ENCODE results near the gene SGPP2.

The SGPP2 gene

DNA sequence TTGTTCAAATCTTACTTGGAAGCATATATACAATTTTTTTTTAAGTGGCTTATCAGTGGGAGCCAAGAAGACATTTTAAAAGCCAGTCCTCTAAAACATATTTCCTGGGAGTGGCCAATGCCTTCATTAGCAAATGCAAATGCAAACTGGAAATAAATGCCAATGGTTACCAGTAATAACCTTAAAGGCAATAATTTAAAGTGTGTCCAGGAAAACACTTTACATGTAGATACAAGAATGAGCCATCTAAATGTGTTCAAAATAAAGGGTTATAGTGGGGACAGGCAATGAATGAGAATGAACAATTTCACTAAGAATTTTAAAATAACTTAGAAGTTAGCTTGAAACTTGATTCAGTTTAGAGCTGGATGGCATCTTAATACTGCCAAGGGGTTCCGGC, 167.3 kb downstream of the SGPP2 start:
- no peak for DNase-seq

DNA sequence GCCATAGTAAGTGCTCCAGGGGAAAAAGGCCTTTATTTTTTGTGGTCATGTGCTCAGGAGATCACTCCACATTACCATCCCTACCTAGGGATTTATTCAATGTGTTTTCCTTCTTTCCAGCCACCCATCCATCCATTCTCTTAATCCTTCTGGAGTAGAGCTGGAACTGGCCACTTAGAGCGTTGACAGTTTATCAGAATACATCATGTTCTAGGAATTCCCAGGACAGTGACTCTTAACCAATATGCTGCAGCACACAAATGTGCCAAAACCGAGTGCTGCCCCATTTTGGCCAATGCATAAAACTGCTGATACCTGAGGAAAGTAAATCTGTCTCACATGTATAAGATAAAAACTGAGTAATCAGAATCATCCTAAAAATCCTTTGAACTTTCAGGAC, 167.8 kb downstream of the SGPP2 start:
- no peak for DNase-seq

GRCh38 chr2:222594679-222595078, 170.3 kb downstream of the SGPP2 start:
- DNase-seq, result no peak

- no peak for DNase-seq
These were observed 171.2 kb downstream of the SGPP2 start for GRCh38 chr2:222595581-222595980.

GRCh38 chr2:222598611-222599010, 174.3 kb downstream of the SGPP2 start:
- no peak for DNase-seq

DNA sequence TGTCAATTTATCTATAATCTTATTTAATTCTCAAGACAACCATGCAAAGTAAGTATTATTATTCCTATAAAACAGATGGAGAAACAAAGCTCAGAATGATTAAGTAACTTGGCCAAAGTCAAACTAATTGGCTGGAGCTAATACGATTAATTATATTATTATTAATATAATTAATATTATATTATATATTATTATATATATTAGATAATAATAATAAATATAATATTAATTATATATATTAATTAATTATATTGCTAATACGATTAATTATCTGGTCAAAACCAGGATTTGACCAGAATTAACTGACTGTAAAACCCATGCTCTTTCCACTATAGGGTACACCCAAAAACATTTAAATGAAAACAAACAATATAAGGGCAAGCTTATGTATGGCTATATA, 179.2 kb downstream of the SGPP2 start:
- no peak for DNase-seq

DNA sequence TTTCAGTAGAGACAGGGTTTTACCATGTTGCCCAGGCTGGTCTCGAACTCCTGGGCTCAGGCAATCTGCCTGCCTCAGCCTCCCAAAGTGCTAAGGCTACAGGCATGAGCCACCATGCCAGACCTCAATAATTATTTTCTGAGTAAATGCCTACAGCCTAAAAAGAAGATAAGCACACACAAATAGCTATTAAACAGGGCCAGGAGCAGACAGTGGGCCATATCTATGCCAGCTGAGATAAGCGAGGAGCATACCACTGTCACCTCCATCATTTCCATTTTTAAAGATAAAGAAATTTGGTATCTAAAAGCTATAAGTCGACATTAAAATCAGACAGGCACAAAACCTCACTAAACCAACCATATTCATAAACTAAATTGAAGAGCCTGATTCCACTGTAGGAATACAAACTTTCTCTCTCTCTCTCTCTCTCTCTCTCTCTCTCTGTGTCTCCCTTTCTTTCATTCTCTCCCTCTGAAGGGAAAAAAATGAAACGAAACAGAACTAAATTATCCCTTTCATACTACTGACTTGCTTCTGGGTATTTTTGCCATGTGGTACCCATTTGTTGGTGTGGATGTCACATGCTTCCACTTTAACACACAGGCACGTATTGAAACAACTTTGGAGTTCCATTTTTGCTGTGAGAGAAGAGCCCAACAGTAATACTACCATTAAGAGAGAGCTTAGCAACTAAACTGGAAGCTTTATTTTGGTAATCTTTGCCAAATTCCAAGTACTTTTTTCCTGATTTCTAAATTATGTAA, 180.6 kb downstream of the SGPP2 start:
- DNase-seq, result no peak

- no peak for DNase-seq
These were observed 182.0 kb downstream of the SGPP2 start for GRCh38 chr2:222606306-222606705.

- DNase-seq, result no peak
These were observed 183.7 kb downstream of the SGPP2 start for GRCh38 chr2:222608081-222608480.

- DNase-seq, result no peak
These were observed 185.0 kb downstream of the SGPP2 start for GRCh38 chr2:222609381-222609780.
